ENCODE results near the gene SOX1. TPM values are rescaled to one million over a fixed set of nuclear protein-coding genes. Genes with fewer than 3 reads are reported as not detected.

Gene SOX1
- total RNA-seq, 1 donor from 2014 or later = not detected

GRCh38 chr13:112115403-112116091 is 48.6 kb downstream of the SOX1 start:
- ATAC-seq = no peak
- no peaks in the 10 kb centered on the region for H3K9me3 ChIP-seq
- H3K27me3 ChIP-seq = peaks cover 42% of the 10 kb centered on the region
- no peak for TF ChIP-seq CTCF (IDR thresholded peaks at IDR 0.05)
- intact Hi-C loops (cut with DNase I) = no loop called here
- no peak for DNase-seq
- H3K4me3 ChIP-seq = no peak overlapping the region
- H3K4me1 ChIP-seq = no peaks in the 10 kb centered on the region
- H3K27ac ChIP-seq = no peak overlapping the region
- H3K36me3 ChIP-seq = no peaks in the 10 kb centered on the region

- peaks cover 34% of the 10 kb centered on the region for H3K27me3 ChIP-seq
- no peak for TF ChIP-seq CTCF (IDR thresholded peaks at IDR 0.05)
- H3K4me3 ChIP-seq = no peak overlapping the region
- H3K9me3 ChIP-seq = no peaks in the 10 kb centered on the region
- no peaks in the 10 kb centered on the region for H3K4me1 ChIP-seq
- intact Hi-C loops (cut with DNase I) = no loop called here
- H3K27ac ChIP-seq = no peak overlapping the region
- DNase-seq = no peak
- no peaks in the 10 kb centered on the region for H3K36me3 ChIP-seq
- no peak for ATAC-seq
Measured at GRCh38 chr13:112116187-112116950, 49.4 kb downstream of the SOX1 start.

GRCh38 chr13:112117258-112117954 is 50.5 kb downstream of the SOX1 start:
- no peak for ATAC-seq
- intact Hi-C loops (cut with DNase I) = no loop called here
- no peaks in the 10 kb centered on the region for H3K9me3 ChIP-seq
- H3K36me3 ChIP-seq = no peaks in the 10 kb centered on the region
- DNase-seq = no peak
- H3K27ac ChIP-seq = no peak overlapping the region
- no peaks in the 10 kb centered on the region for H3K4me1 ChIP-seq
- H3K27me3 ChIP-seq = peaks cover 24% of the 10 kb centered on the region
- no peak overlapping the region for H3K4me3 ChIP-seq
- TF ChIP-seq CTCF (IDR thresholded peaks at IDR 0.05) = no peak

- ATAC-seq (no peak), DNase-seq (no peak)
- H3K27ac ChIP-seq = no peak overlapping the region
- no peak for TF ChIP-seq CTCF (IDR thresholded peaks at IDR 0.05)
- intact Hi-C loops (cut with DNase I) = no loop called here
- H3K4me1 ChIP-seq = no peaks in the 10 kb centered on the region
- H3K4me3 ChIP-seq = no peak overlapping the region
- no peaks in the 10 kb centered on the region for H3K9me3 ChIP-seq
- H3K27me3 ChIP-seq = peaks cover 23% of the 10 kb centered on the region
- no peaks in the 10 kb centered on the region for H3K36me3 ChIP-seq
Measured at GRCh38 chr13:112117955-112118302, 51.0 kb downstream of the SOX1 start.

- ATAC-seq (no peak), DNase-seq (no peak)
- intact Hi-C loops (cut with DNase I) = no loop called here
- H3K36me3 ChIP-seq = no peaks in the 10 kb centered on the region
- no peak overlapping the region for H3K27ac ChIP-seq
- TF ChIP-seq CTCF (IDR thresholded peaks at IDR 0.05) = no peak
- H3K4me1 ChIP-seq = no peaks in the 10 kb centered on the region
- peaks cover 23% of the 10 kb centered on the region for H3K27me3 ChIP-seq
- H3K9me3 ChIP-seq = no peaks in the 10 kb centered on the region
- H3K4me3 ChIP-seq = no peak overlapping the region
Measured at GRCh38 chr13:112118451-112119064, 51.6 kb downstream of the SOX1 start.

All from upper lobe of right lung (tissue), 1 donor.